Esophagus (tissue), 2 donors: Measurements from ENCODE around the gene PDE3B. TPM values are rescaled to one million over a fixed set of nuclear protein-coding genes. Genes with fewer than 3 reads are reported as not detected.
"Not testable (repeated sequence)": the region's sequence is repeated elsewhere in the genome, so short reads cannot be mapped to it uniquely, and the experiment has no call there.

Experiments
- H3K27ac ChIP-seq, 2 donors: one replicate each; pipeline ENCODE4 v1.5.1; 2013; ENCODE audit warnings: low read depth in 2 of 2, mild to moderate bottlenecking in 2 of 2, inconsistent platforms in 1 of 2, low read length in 1 of 2, moderate library complexity in 1 of 2
- H3K27me3 ChIP-seq, 2 donors: one replicate each; pipeline ENCODE4 v1.6.1; 2013; ENCODE audit warnings: low read length in 2 of 2, control low read depth in 1 of 2, mild to moderate bottlenecking in 1 of 2; ENCODE audit not compliant: insufficient read depth in 2 of 2, control insufficient read depth in 1 of 2
- H3K36me3 ChIP-seq, 2 donors: one replicate each; pipeline ENCODE4 v1.6.1; 2013; ENCODE audit warnings: low read length in 1 of 2; ENCODE audit not compliant: control insufficient read depth in 2 of 2, insufficient read depth in 2 of 2
- H3K4me1 ChIP-seq, 2 donors: one replicate each; pipeline ENCODE4 v1.6.1; 2013; ENCODE audit warnings: low read length in 1 of 2; ENCODE audit not compliant: control insufficient read depth in 2 of 2, insufficient read depth in 2 of 2
- H3K4me3 ChIP-seq, 2 donors: one replicate each; pipeline ENCODE4 v1.5.1; 2013; ENCODE audit warnings: low read length in 2 of 2, mild to moderate bottlenecking in 2 of 2, low read depth in 1 of 2, moderate library complexity in 1 of 2
- H3K9me3 ChIP-seq, 2 donors: one replicate each; pipeline ENCODE4 v1.6.1; 2013; ENCODE audit warnings: mild to moderate bottlenecking in 2 of 2, low read depth in 1 of 2, low read length in 1 of 2, moderate library complexity in 1 of 2; ENCODE audit not compliant: control insufficient read depth in 2 of 2, insufficient read depth in 1 of 2
- WGBS, 2 donors: extraction: QIAGEN DNeasy Blood & Tissue Kit; methylation state at CpG; one replicate each; pipeline ENCODE4 v1.1.7; 2013; 5-methylcytosine and 5-hydroxymethylcytosine counted together
- polyA plus RNA-seq, 2 donors: library from polyadenylated mRNA; stranded (reverse); fragments of 200-250 nt; gene quantifications; one replicate each; pipeline ENCODE4 v1.2.3, GENCODE V29; 2013
- donor health status: healthy with polysubstance abuse.
- donor health status: Bipolar disorder and iron deficiency.

The PDE3B gene
- polyA plus RNA-seq, 2 donors: 0.98 to 1.2 TPM

DNA sequence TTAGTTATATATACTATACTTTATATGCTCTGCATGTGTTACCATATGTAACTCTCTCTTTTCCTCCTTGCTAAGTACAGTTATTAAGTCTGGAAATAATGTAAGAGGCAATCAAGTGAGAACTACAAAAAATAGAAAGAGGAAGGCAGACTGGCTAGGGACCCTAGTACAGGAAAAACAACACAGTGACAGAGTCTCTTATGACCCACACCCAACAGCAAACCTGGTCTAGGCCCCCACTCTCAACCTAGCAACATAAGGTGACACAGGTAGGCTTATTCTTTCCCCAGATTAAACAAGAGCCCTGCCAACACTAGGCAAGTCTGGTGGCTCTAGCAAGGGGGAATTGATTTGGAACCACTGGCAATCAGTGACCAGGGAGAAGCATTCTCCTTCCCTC is 132.3 kb downstream of the PDE3B start:
- no peaks in the 10 kb centered on the region for H3K36me3 ChIP-seq
- no peak overlapping the region for H3K27ac ChIP-seq
- no peaks in the 10 kb centered on the region for H3K4me1 ChIP-seq
- peaks cover 0 to 2% of the 10 kb centered on the region in 2 donors for H3K9me3 ChIP-seq
- H3K4me3 ChIP-seq: no peak overlapping the region
- H3K27me3 ChIP-seq: no peaks in the 10 kb centered on the region

DNA sequence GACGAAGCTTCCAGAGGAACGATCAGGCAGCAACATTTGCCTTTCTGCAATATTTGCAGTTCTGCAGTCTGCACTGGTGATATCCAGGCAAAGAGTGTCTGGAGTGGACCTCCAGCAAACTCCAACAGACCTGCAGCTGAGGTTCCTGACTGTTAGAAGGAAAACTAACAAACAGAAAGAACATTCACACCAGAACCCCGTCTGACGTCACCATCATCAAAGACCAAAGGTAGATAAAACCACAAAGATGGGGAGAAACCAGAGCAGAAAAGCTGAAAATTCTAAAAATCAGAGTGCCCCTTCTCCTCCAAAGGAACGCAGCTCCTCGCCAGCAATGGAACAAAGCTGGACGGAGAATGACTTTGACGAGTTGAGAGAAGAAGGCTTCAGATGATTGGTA is 134.9 kb downstream of the PDE3B start:
- WGBS, 2 donors: 92 to 97% methylated on average over 8 of the region's 8 CpGs
- H3K4me1 ChIP-seq, H3K9me3 ChIP-seq, H3K36me3 ChIP-seq, H3K27ac ChIP-seq, H3K4me3 ChIP-seq, H3K27me3 ChIP-seq: not testable (repeated sequence)

DNA sequence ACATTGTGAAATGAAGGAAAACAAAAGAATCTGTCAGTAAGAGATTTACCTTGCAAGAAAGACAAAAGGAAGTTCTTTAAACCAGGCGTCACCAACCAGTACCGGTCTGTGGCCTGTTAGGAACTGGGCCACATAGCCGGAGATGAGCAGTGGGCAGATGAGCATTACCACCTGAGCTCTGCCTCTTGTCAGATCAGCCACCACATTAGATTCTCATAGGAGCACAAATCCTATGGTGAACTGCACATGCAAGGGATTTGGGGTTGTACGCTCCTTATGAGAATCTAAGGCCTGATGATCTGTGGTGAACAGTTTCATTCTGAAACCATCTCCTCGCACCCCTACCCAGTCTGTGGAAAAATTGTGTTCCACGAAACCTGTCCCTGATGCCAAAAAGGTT is 140.2 kb downstream of the PDE3B start:
- no peak overlapping the region for H3K27ac ChIP-seq
- 88 to 90% methylated on average over 6 of the region's 6 CpGs for WGBS, 2 donors
- no peaks in the 10 kb centered on the region for H3K36me3 ChIP-seq
- H3K4me1 ChIP-seq: no peaks in the 10 kb centered on the region
- no peaks in the 10 kb centered on the region for H3K27me3 ChIP-seq
- H3K9me3 ChIP-seq: no peaks in the 10 kb centered on the region
- H3K4me3 ChIP-seq: no peak overlapping the region

DNA sequence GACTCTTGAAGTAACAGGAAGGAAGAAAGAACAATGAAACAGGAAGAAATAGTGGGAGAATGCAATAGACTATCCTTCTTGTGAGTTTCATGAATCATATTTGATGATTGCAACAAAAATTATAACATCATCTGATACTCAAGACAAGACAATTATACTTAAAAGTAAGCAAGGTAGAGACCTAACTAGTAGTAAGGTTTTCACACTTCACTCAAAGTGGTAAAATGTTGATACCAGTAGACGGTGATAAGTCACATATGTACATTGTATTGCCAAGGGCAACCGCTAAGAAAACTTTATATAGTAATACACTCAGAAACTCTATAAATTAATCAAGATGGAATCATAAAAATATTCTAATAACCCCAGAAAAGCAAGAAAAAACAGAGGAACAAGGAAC is 140.6 kb downstream of the PDE3B start:
- Histone ChIP-seq H3K27me3 (no peaks in the 10 kb centered on the region), H3K36me3 (no peaks in the 10 kb centered on the region), H3K9me3 (no peaks in the 10 kb centered on the region), H3K4me1 (no peaks in the 10 kb centered on the region), H3K27ac (no peak overlapping the region), H3K4me3 (no peak overlapping the region)
- 78 to 85% methylated on average over 2 of the region's 2 CpGs for WGBS, 2 donors

DNA sequence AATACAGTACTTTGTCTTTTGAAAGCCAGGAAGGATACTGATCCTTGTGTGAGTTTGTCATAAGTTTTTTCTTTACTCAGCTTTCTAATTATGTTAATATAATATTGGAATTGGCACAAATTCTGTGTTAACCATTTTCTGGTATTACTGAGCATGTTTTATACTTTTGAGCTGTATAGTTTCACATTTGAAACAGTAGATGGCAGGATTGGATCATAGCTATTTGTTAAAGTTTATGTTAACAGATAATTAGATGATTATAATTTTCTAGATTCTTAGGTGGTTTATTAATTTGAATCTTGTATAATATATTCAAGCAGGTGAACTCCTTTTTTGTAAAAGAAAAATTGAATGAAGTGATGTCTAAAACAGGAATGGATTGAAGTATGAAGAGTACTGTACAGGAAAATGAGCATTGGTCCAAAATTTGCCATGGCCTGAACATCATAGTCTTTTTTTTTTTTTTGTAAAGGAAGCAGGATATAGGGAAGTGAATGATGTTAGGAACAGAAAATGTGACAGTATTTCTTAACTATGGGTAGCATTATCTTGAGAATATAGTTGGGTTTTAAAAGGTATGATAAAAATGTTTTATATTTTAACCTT is 146.4 kb downstream of the PDE3B start:
- Histone ChIP-seq H3K27ac (no peak overlapping the region), H3K9me3 (no peaks in the 10 kb centered on the region), H3K36me3 (no peaks in the 10 kb centered on the region), H3K4me1 (no peaks in the 10 kb centered on the region), H3K27me3 (no peaks in the 10 kb centered on the region), H3K4me3 (no peak overlapping the region)

DNA sequence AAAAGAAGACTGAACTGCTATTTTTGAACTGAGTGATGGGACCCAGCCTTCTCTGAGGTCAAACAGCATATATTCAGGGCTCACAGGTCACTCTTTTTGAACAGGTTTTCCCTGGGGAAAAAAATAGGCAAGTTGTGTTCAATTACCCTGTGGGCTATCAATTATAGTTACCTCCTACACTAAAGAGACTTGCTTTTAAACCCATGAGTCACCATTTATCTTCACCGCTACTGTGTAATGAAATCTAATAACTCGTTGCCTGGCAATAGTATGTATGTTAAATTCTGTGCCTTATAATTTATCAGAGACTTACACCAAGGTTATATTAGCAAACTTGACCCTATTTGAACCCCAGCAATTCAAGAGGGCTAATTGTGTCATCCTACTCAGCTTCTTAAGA is 149.9 kb downstream of the PDE3B start:
- no peaks in the 10 kb centered on the region for H3K36me3 ChIP-seq
- 61 to 65% methylated on average over 2 of the region's 2 CpGs for WGBS, 2 donors
- no peaks in the 10 kb centered on the region for H3K9me3 ChIP-seq

DNA sequence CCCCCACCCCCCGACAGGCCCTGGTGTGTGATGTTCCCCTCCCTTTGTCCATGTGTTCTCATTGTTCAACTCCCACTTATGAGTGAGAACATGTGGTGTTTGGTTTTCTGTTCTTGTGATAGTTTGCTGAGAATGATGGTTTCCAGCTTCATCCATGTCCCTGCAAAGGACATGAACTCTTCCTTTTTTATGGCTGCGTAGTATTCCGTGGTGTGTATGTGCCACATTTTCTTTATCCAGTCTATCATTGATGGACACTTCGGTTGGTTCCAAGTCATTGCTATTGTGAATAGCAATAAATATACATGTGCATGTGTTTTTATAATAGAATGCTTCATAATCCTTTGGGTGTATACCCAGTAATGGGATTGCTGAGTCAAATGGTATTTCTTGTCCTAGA is 152.4 kb downstream of the PDE3B start:
- H3K9me3 ChIP-seq, H3K36me3 ChIP-seq: not testable (repeated sequence)
- WGBS, 2 donors: 97 to 100% methylated on average over 4 of the region's 4 CpGs

More for the DNA sequence above, 149.9 kb downstream of the PDE3B start:
- Histone ChIP-seq H3K27me3 (no peaks in the 10 kb centered on the region), H3K27ac (no peak overlapping the region), H3K4me1 (no peaks in the 10 kb centered on the region), H3K4me3 (no peak overlapping the region)

DNA sequence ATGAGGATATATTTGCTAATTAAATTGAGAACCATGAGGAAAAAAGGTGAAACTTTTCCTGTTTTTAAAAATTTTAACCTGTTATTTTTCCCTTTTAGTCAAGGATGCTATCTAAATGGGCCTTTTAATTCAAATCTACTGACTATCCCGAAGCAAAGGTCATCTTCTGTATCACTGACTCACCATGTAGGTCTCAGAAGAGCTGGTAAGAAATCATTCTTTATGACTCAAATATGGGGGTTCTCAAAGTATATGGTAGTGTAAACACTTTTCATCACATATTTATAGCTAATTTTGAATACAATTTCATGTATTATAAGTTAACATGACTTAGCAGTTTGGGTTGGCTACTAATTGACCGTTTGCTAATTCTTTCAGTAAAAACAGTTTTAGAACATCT is 160.2 kb downstream of the PDE3B start:
- Histone ChIP-seq H3K9me3 (no peaks in the 10 kb centered on the region), H3K27me3 (no peaks in the 10 kb centered on the region), H3K27ac (no peak overlapping the region), H3K4me1 (no peaks in the 10 kb centered on the region), H3K4me3 (no peak overlapping the region), H3K36me3 (no peaks in the 10 kb centered on the region)
- 86 to 93% methylated on average over 2 of the region's 2 CpGs for WGBS, 2 donors

More for the DNA sequence above, 152.4 kb downstream of the PDE3B start:
- not testable (repeated sequence) for H3K27me3 ChIP-seq, H3K4me1 ChIP-seq, H3K4me3 ChIP-seq, H3K27ac ChIP-seq

DNA sequence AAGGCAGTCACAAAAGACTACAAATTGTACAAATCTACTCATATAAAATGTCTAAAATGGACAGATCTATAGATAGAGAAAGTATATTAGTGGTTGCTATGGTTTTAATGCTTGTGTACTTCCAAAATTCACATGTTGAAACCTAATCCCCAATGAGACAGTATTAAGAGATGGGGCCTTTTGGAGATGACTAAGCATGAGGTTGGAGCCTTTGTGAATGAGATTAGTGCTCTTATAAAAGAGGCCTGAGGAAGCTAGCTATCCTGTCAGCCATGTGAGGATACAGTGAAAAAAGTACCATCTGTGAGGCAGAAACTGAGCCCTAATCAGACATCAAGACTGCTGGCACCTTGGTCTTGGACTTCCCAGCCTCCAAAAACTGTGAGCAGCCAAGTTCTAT is 165.9 kb downstream of the PDE3B start:
- H3K27me3 ChIP-seq: no peaks in the 10 kb centered on the region
- H3K9me3 ChIP-seq: no peaks in the 10 kb centered on the region
- H3K4me3 ChIP-seq: no peak overlapping the region
- no peaks in the 10 kb centered on the region for H3K4me1 ChIP-seq
- no peaks in the 10 kb centered on the region for H3K36me3 ChIP-seq
- no peak overlapping the region for H3K27ac ChIP-seq

DNA sequence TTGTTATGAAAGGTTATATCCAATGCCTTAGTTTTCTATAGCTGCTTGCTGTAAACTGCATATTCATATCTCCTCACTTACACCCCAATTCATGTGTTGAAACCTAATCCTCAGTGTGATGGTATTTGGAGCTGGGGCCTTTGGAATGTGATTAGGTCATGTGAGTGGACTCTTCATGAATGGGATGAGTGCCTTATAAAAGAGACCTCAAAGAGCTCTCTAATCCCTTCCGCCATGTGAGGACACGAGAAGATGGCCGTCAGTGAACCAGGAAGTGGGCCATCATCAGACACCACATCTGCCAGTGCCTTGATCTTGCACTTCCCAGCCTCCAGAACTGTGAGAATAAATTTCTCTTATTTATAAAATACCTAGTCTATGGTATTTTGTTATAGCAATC is 169.2 kb downstream of the PDE3B start:
- Histone ChIP-seq H3K4me3 (no peak overlapping the region), H3K27me3 (no peaks in the 10 kb centered on the region), H3K4me1 (no peaks in the 10 kb centered on the region), H3K9me3 (no peaks in the 10 kb centered on the region), H3K27ac (no peak overlapping the region), H3K36me3 (no peaks in the 10 kb centered on the region)
- WGBS, 2 donors: 90 to 96% methylated on average over 3 of the region's 3 CpGs
